Measurements from ENCODE around the gene PIM3.

DNA sequence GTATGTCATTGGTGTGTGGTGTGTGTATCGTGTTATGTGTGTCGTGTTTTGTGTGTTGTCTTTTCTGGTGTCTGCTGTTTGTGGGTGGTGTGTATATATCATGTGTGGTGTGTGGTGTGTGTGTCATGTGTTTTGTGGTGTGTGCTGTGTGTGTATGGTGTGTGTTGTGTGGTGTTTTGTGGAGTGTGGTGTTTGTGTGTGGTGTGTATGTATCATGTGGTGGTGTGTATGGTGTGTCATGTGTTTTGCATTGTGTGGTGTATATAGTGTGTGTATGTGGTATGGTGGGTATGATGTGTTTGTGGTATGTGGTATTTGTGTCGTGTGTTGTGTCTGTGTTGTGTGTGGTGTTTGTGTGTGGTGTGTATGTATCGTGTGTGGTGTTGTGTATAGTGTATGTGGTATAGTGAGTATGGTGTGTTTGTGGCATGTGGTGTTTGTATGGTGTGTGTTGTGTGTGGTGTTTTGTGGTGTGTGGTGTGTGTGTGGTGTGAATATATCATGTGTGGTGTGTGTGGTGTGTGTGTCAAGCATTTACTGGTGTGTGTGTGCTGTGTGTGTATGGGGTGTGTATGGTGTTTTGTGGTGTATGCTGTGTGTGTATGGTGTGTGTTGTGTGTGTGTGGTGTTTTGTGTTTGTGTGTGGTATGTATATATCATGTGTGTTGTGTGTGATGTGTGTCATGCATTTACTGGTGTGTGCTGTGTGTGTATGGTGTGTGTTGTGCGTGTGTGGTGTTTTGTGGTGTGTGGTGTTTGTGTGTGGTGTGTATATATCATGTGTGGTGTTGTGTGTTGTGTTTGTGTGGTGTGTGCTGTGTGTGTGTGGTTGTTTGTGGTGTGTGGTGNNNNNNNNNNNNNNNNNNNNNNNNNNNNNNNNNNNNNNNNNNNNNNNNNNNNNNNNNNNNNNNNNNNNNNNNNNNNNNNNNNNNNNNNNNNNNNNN is 12.7 kb downstream of the PIM3 start:
- TF ChIP-seq, protein P1, sequence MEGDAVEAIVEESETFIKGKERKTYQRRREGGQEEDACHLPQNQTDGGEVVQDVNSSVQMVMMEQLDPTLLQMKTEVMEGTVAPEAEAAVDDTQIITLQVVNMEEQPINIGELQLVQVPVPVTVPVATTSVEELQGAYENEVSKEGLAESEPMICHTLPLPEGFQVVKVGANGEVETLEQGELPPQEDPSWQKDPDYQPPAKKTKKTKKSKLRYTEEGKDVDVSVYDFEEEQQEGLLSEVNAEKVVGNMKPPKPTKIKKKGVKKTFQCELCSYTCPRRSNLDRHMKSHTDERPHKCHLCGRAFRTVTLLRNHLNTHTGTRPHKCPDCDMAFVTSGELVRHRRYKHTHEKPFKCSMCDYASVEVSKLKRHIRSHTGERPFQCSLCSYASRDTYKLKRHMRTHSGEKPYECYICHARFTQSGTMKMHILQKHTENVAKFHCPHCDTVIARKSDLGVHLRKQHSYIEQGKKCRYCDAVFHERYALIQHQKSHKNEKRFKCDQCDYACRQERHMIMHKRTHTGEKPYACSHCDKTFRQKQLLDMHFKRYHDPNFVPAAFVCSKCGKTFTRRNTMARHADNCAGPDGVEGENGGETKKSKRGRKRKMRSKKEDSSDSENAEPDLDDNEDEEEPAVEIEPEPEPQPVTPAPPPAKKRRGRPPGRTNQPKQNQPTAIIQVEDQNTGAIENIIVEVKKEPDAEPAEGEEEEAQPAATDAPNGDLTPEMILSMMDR (IDR thresholded peaks at IDR 0.05): no peak
- TF ChIP-seq, protein P2, sequence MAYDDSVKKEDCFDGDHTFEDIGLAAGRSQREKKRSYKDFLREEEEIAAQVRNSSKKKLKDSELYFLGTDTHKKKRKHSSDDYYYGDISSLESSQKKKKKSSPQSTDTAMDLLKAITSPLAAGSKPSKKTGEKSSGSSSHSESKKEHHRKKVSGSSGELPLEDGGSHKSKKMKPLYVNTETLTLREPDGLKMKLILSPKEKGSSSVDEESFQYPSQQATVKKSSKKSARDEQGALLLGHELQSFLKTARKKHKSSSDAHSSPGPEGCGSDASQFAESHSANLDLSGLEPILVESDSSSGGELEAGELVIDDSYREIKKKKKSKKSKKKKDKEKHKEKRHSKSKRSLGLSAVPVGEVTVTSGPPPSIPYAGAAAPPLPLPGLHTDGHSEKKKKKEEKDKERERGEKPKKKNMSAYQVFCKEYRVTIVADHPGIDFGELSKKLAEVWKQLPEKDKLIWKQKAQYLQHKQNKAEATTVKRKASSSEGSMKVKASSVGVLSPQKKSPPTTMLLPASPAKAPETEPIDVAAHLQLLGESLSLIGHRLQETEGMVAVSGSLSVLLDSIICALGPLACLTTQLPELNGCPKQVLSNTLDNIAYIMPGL (CRISPR knock-in tag; IDR thresholded peaks at IDR 0.05): no peak
- no peak for TF ChIP-seq NR3C1 (CRISPR knock-in tag; conservative IDR thresholded peaks at IDR 0.05; ENCODE audit: low read depth)
